Measurements from ENCODE around the gene NPIPB8.
"Not testable (repeated sequence)": the region's sequence is repeated elsewhere in the genome, so short reads cannot be mapped to it uniquely, and the experiment has no call there.

NPIPB8 gene

DNA sequence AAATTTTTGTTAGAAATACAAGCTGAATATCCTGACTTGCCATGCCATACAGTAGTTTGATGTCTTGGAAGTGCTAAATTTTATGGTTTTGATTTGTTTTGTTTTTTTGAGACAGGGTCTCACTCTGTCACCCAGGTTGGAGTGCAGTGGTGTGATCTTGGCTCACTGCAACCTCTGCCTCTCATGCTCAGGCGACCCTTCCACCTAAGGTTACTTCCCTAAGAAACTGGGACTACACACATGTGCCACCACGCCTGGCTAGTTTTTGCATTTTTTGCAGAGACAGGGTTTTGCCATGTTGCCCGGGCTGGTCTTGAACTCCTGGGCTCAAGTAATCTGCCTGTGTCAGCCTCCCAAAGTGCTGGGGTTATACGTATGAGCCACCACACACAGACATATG lies 53.9 kb downstream of the NPIPB8 start:
- H3K27me3 ChIP-seq (ENCODE audit: control insufficient read depth, insufficient read depth, low read length); H3K4me3 ChIP-seq (ENCODE audit: low read length); H3K9ac ChIP-seq (ENCODE audit: low read length); H3K36me3 ChIP-seq (ENCODE audit: control insufficient read depth, insufficient read depth, low read length); H3K9me3 ChIP-seq (ENCODE audit: control insufficient read depth, low read length); H3K4me1 ChIP-seq (ENCODE audit: control insufficient read depth, insufficient read depth, low read length): not testable (repeated sequence)

DNA sequence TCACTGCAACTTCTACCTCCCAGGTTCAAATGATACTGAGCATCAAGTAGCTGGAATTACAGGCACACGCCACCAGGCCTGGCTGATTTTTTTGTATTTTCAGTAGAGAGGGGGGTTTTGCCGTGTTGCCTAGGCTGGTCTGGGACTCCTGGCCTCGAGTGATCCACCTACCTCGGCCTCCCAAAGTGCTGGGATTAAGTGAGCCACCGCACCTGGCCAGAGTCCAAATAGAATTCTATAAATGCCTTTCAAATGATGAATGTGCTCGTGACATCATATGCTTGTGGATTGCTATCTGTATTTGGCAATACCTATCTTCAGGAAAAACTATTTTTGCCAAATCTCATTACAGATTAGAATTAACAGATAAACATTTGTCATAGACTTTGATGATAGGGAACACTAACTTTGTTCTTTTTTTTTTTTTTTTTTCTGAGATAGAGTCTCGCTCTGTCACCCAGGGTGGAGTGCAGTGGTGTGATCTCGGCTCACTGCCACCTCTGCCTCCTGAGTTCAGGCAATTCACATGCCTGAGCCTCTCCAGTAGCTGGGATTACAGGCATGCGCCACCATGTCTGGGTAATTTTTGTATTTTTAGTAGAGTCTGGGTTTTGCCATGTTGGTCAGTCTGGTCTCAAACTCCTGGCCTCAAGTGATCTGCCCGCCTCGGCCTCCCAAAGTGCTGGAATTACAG lies 55.5 kb downstream of the NPIPB8 start:
- H3K9me3 ChIP-seq (ENCODE audit: control insufficient read depth, low read length); H3K36me3 ChIP-seq (ENCODE audit: control insufficient read depth, insufficient read depth, low read length); H3K27me3 ChIP-seq (ENCODE audit: control insufficient read depth, insufficient read depth, low read length); H3K4me1 ChIP-seq (ENCODE audit: control insufficient read depth, insufficient read depth, low read length); H3K9ac ChIP-seq (ENCODE audit: low read length); H3K4me3 ChIP-seq (ENCODE audit: low read length): not testable (repeated sequence)

DNA sequence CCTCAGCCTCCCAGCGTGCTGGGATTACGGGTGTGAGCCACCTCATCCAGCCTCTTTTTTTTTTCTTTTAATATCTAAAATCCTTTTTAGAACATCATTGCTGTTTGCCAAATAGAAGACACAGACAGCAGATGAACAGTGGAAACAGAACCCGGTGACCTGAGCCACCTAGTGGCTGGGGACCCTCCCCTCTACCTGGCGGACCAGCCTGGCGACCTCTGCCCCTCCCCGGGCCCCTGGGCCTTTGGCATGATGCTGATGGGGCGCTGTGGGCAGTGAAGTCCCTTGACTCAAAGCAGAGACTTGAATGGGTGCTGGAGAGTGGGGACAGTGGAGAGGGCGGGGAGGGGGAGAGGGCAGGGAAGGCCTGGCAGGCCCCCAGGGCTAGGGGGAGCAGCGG lies 61.9 kb downstream of the NPIPB8 start:
- not testable (repeated sequence) for H3K36me3 ChIP-seq (ENCODE audit: control insufficient read depth, insufficient read depth, low read length); H3K4me1 ChIP-seq (ENCODE audit: control insufficient read depth, insufficient read depth, low read length); H3K4me3 ChIP-seq (ENCODE audit: low read length); H3K9ac ChIP-seq (ENCODE audit: low read length); H3K9me3 ChIP-seq (ENCODE audit: control insufficient read depth, low read length); H3K27me3 ChIP-seq (ENCODE audit: control insufficient read depth, insufficient read depth, low read length)

DNA sequence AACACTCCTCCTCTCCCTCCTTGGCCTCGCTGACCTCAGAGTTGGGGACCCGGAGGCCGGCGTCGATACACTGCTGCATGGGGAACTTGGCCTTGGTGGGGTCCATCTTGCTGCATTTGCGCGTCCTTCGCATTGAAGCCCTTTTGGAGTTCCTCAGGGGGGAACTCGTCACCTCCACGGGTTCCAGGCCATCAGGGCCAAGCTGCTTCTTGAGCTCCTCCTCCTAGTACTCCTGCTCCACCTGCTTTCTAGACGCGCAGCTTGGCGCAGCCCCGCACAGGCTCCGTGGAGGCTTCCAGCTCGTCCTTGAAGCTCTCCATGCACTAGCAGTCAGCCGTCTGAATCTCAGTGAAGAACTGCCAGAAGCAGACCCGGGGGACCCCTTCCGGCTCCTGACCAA lies 62.5 kb downstream of the NPIPB8 start:
- H3K4me1 ChIP-seq (ENCODE audit: control insufficient read depth, insufficient read depth, low read length); H3K4me3 ChIP-seq (ENCODE audit: low read length); H3K36me3 ChIP-seq (ENCODE audit: control insufficient read depth, insufficient read depth, low read length); H3K9me3 ChIP-seq (ENCODE audit: control insufficient read depth, low read length); H3K27me3 ChIP-seq (ENCODE audit: control insufficient read depth, insufficient read depth, low read length); H3K9ac ChIP-seq (ENCODE audit: low read length): not testable (repeated sequence)

DNA sequence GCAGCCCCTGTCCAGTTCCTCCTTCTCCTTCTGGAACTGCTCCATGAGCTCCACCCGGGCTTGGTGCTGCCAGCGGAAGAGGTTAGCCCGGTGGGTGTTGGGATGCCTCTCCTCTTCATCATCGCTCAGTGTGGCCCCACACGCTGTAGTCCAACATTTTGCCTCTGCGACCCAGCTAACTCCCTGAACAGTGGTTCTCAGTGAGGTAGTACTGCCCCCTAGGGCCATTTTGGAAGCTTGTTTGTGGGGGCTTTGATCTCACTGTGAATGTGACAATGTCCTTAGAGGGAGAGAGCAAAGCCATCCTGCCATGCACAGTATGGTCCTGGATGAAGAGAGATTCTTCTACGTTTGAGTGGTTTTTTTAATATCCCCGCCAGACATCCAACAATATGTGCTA lies 63.5 kb downstream of the NPIPB8 start:
- not testable (repeated sequence) for H3K4me3 ChIP-seq (ENCODE audit: low read length); H3K9ac ChIP-seq (ENCODE audit: low read length); H3K9me3 ChIP-seq (ENCODE audit: control insufficient read depth, low read length)

DNA sequence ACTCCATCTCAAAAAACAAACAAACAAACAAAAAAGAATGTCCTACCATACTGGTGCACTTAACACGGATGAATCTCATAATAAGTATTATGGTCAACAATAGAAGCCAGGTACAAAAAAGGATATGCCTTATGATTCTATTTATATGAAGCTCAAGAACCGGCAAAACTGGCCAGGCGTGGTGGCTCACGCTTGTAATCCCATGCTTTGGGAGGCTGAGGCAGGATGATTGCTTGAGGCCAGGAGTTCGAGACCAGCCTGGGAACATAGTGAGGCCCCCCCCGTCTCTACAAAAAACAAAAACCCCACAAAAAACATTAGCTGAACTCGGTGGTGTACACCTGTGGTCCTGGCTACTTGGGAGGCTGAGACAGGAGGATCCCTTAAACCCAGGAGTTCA lies 66.4 kb downstream of the NPIPB8 start:
- not testable (repeated sequence) for H3K4me3 ChIP-seq (ENCODE audit: low read length); H3K27me3 ChIP-seq (ENCODE audit: control insufficient read depth, insufficient read depth, low read length); H3K36me3 ChIP-seq (ENCODE audit: control insufficient read depth, insufficient read depth, low read length); H3K4me1 ChIP-seq (ENCODE audit: control insufficient read depth, insufficient read depth, low read length); H3K9ac ChIP-seq (ENCODE audit: low read length); H3K9me3 ChIP-seq (ENCODE audit: control insufficient read depth, low read length)

More for the DNA sequence above, 63.5 kb downstream of the NPIPB8 start:
- not testable (repeated sequence) for H3K36me3 ChIP-seq (ENCODE audit: control insufficient read depth, insufficient read depth, low read length); H3K27me3 ChIP-seq (ENCODE audit: control insufficient read depth, insufficient read depth, low read length); H3K4me1 ChIP-seq (ENCODE audit: control insufficient read depth, insufficient read depth, low read length)

All from mucosa of stomach (tissue), 1 donor.